ENCODE results near the gene PCK2. TPM values are rescaled to one million over a fixed set of nuclear protein-coding genes. Genes with fewer than 3 reads are reported as not detected.

PCK2 gene
- total RNA-seq, 4 donors from 2014 or later, result 15.4 to 29.0 (median 21.0) TPM

DNA sequence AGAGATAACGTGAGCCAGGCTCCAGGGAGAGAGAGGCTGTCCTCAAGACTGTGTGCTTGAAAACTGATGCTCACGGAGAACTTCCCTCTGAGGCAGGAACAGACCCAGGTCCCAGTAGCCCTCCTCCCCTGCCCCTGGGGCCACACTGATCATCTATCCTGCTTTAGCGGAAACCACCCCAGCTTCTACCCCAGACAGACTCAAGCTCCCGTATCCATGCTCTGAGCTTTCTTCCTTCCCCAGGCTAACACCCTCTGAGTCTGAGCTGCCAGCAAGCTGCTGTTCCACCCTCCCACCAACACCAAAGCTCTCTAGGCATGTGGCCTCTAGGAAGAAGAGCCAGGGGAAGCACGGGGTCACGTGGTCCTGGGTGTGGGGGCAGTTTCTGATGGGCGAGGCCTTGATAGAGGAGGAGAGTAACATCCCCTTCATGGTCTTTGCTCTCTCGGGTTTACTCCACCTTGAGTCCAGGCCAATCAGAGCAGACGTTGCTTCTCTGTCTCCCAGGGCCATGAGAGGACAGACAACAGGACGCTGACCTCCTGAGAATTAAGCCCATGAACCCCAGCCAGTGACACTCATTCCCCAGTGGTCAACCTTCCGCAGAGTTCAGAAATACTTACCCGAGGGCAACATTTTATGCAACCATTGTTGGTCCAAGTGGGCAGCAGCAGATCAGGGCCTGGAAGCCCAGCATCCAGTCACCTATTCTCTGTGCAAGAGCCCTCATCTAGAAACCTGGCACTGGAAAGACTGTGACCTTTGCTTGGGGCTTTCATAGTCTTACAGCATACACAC lies 1.4 kb downstream of the PCK2 start:
- DNase-seq (ENCODE audit: low spot score in 2 of 2), result peak; percentile 44 to 92
- 40 to 46% methylated on average over 12 of the region's 12 CpGs for WGBS, 2 donors
- intact Hi-C loops (cut with DNase I; ENCODE audit: low total_unique reads), result loop anchor here (10.0 kb wide), 1 partner anchor 81 kb away; no protein-coding TSS in a partner anchor
- peak overlapping the region; percentile 73 for H3K4me3 ChIP-seq (ENCODE audit: low read depth, poor library complexity, severe bottlenecking)
- no peak for TF ChIP-seq POLR2A (IDR thresholded peaks at IDR 0.05)
- TF ChIP-seq, protein P1, sequence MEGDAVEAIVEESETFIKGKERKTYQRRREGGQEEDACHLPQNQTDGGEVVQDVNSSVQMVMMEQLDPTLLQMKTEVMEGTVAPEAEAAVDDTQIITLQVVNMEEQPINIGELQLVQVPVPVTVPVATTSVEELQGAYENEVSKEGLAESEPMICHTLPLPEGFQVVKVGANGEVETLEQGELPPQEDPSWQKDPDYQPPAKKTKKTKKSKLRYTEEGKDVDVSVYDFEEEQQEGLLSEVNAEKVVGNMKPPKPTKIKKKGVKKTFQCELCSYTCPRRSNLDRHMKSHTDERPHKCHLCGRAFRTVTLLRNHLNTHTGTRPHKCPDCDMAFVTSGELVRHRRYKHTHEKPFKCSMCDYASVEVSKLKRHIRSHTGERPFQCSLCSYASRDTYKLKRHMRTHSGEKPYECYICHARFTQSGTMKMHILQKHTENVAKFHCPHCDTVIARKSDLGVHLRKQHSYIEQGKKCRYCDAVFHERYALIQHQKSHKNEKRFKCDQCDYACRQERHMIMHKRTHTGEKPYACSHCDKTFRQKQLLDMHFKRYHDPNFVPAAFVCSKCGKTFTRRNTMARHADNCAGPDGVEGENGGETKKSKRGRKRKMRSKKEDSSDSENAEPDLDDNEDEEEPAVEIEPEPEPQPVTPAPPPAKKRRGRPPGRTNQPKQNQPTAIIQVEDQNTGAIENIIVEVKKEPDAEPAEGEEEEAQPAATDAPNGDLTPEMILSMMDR (IDR thresholded peaks at IDR 0.05), result peak in 1 of 3 donors; percentile 91

DNA sequence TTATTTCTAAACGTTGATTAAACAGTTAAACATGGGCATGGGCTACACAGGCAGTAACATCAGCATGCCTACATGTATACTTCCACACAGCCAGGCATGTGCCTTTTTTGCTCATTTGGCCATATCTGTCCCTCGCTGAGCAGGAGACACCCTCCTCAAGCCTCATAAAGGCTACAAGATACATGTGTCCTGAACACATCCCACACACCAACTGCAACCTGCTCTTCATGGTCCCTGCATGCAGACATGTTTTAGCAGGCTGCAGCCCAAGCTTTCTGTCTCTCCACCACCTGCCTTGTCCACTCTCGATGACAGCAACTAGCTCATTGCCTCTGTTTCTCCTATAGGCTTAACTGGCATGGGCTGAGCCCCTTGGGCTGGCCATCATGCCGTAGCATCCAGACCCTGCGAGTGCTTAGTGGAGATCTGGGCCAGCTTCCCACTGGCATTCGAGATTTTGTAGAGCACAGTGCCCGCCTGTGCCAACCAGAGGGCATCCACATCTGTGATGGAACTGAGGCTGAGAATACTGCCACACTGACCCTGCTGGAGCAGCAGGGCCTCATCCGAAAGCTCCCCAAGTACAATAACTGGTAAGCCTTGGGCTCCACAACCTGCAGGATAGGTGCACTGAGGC lies 2.6 kb downstream of the PCK2 start:
- no peak overlapping the region for H3K4me3 ChIP-seq (ENCODE audit: low read depth, poor library complexity, severe bottlenecking)
- intact Hi-C loops (cut with DNase I; ENCODE audit: low total_unique reads), result loop anchor here (10.0 kb wide), 1 partner anchor 82 kb away; no protein-coding TSS in a partner anchor
- WGBS, 2 donors, result 93 to 94% methylated on average over 8 of the region's 8 CpGs
- no peak for DNase-seq (ENCODE audit: low spot score in 2 of 2)
- TF ChIP-seq, protein P1 (IDR thresholded peaks at IDR 0.05), result no peak
- TF ChIP-seq POLR2A (IDR thresholded peaks at IDR 0.05), result no peak

DNA sequence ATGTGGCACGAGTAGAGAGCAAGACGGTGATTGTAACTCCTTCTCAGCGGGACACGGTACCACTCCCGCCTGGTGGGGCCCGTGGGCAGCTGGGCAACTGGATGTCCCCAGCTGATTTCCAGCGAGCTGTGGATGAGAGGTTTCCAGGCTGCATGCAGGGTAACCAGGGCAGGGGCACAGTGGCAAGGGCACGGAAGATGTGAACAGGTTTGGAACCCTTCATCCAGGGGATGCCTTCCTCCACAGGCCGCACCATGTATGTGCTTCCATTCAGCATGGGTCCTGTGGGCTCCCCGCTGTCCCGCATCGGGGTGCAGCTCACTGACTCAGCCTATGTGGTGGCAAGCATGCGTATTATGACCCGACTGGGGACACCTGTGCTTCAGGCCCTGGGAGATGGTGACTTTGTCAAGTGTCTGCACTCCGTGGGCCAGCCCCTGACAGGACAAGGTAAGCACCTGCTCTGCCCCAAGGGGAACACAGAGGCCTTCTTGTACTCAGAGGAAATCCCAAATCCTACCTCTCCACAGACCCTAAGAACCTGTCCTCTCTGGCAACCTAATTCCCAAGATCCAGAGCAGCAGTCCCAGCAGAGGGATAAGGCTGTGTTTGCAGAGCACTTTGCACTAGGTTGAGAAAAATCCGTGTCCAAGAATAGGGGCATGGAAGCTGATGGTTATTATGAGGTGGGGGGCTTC lies 4.3 kb downstream of the PCK2 start:
- no peak for DNase-seq (ENCODE audit: low spot score in 2 of 2)
- no peak overlapping the region for H3K4me3 ChIP-seq (ENCODE audit: low read depth, poor library complexity, severe bottlenecking)
- TF ChIP-seq, protein P1 (IDR thresholded peaks at IDR 0.05), result no peak
- no peak for TF ChIP-seq POLR2A (IDR thresholded peaks at IDR 0.05)
- intact Hi-C loops (cut with DNase I; ENCODE audit: low total_unique reads), result loop anchor here (10.0 kb wide), 1 partner anchor 84 kb away; no protein-coding TSS in a partner anchor
- WGBS, 2 donors, result 94 to 96% methylated on average over 15 to 16 of the region's 16 CpGs

DNA sequence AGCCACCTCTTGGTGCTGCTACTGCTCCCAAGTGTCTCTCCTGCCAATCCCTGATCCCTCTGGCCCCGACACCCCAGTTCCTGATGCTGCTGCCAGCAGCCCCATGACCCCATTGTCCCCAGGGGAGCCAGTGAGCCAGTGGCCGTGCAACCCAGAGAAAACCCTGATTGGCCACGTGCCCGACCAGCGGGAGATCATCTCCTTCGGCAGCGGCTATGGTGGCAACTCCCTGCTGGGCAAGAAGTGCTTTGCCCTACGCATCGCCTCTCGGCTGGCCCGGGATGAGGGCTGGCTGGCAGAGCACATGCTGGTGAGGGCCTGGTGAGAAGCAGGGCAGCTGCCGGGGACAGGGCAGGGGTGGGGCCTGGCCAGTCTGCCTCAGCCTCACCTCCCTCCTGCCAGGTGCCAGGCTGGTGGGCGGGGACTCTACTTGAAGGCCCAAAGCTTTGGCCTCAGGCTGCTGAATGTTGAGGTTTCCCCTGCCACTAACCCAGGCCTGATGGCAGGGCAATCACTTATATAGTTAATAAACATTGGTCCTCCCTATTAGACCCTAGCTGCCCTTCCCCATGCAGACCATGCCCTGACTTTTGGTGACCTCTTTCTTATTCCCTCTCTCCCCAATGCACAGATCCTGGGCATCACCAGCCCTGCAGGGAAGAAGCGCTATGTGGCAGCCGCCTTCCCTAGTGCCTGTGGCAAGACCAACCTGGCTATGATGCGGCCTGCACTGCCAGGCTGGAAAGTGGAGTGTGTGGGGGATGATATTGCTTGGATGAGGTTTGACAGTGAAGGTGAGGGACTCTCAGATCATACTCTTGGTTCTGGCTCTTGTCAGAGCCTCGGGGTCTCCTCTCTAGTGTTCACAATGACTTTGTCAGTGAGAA lies 5.1 kb downstream of the PCK2 start:
- WGBS, 2 donors, result 81 to 87% methylated on average over 17 of the region's 17 CpGs
- DNase-seq (ENCODE audit: low spot score in 2 of 2), result no peak
- no peak for TF ChIP-seq POLR2A (IDR thresholded peaks at IDR 0.05)
- TF ChIP-seq, protein P1 (IDR thresholded peaks at IDR 0.05), result no peak
- intact Hi-C loops (cut with DNase I; ENCODE audit: low total_unique reads), result loop anchor here (10.0 kb wide), 1 partner anchor 84 kb away; no protein-coding TSS in a partner anchor
- no peak overlapping the region for H3K4me3 ChIP-seq (ENCODE audit: low read depth, poor library complexity, severe bottlenecking)

All from lower leg skin (tissue), 4 donors.